ENCODE data around the gene TNKS2. TPM values are rescaled to one million over a fixed set of nuclear protein-coding genes. Genes with fewer than 3 reads are reported as not detected.

The TNKS2 gene
- total and polyA plus RNA-seq, 2 donors (not counting 1 experiment from before 2014, with no cell fraction given) = 17.5 to 45.8 TPM

GRCh38 chr10:91829268-91829667 lies 31.0 kb downstream of the TNKS2 start:
- Histone ChIP-seq H3K4me3 (ENCODE audit: control extremely low read depth in 1 of 5, extremely low read depth in 1 of 5, insufficient read depth in 1 of 5, low read depth in 2 of 5, low read length in 4 of 5) (no peak overlapping the region), H2AFZ (ENCODE audit: insufficient read depth, low read depth, low read length, poor library complexity, severe bottlenecking) (no peak overlapping the region), H3K4me1 (ENCODE audit: control insufficient read depth in 2 of 2, insufficient read depth in 2 of 2, low read length in 2 of 2) (no peaks in the 10 kb centered on the region), H3K27me3 (replicated peaks in 1 of 4; ENCODE audit: control extremely low read depth in 1 of 4, control insufficient read depth in 3 of 4, insufficient read depth in 4 of 4, low read length in 3 of 4) (no peaks in the 10 kb centered on the region), H3K27ac (ENCODE audit: low read length in 2 of 2) (no peak overlapping the region), H3K79me2 (ENCODE audit: control insufficient read depth, insufficient read depth, low read length) (no peaks in the 10 kb centered on the region), H3K9ac (ENCODE audit: low read length) (no peak overlapping the region), H3K9me3 (ENCODE audit: control extremely low read depth in 1 of 3, control insufficient read depth in 2 of 3, insufficient read depth in 1 of 3, low read length in 2 of 3) (no peaks in the 10 kb centered on the region), H4K20me1 (ENCODE audit: control insufficient read depth, insufficient read depth, low read length, poor library complexity, severe bottlenecking) (no peaks in the 10 kb centered on the region), H3K4me2 (replicated peaks; ENCODE audit: low read depth, low read length, poor library complexity, severe bottlenecking) (no peak overlapping the region), H3K36me3 (replicated peaks in 1 of 2; ENCODE audit: control extremely low read depth in 1 of 2, control insufficient read depth in 1 of 2, extremely low read depth in 1 of 2, insufficient read depth in 2 of 2, low read length in 1 of 2) (peaks cover 13 to 92% of the 10 kb centered on the region in 2 experiments)
- no CpG with 5 or more reads among the region's 2 CpGs for WGBS (ENCODE audit: insufficient coverage)
- H3K4me3 Mint-ChIP-seq = no peak overlapping the region
- DNase-seq (no peak), ATAC-seq (ENCODE audit: low read depth) (no peak)
- TF ChIP-seq EZH2 (IDR thresholded peaks at IDR 0.05; ENCODE audit: borderline replicate concordance, insufficient read depth, low read depth, low read length, poor library complexity, severe bottlenecking) (no peak), CTCF (IDR thresholded peaks at IDR 0.05) (no peak)
- intact Hi-C loops (cut with micrococcal nuclease) = loop anchor here (5.0 kb wide), 1 partner anchor 33 kb away; no protein-coding TSS in a partner anchor
- no peaks in the 10 kb centered on the region for H3K9me3 Mint-ChIP-seq (ENCODE audit: insufficient read depth)
- POLR2A ChIA-PET = no interaction called here
- H3K27ac Mint-ChIP-seq = no peak overlapping the region
- CTCF ChIA-PET = interaction anchor here (0.6 to 1.2 kb wide), 2 partner anchors 21 to 67 kb away, joined by 3 read pairs; no protein-coding TSS in a partner anchor
- no peaks in the 10 kb centered on the region for H3K27me3 Mint-ChIP-seq
- H3K4me1 Mint-ChIP-seq = no peaks in the 10 kb centered on the region

GRCh38 chr10:91838199-91838598 lies 40.0 kb downstream of the TNKS2 start:
- H3K9me3 Mint-ChIP-seq (ENCODE audit: insufficient read depth) = no peaks in the 10 kb centered on the region
- no peaks in the 10 kb centered on the region for H3K4me1 ChIP-seq (ENCODE audit: control insufficient read depth in 2 of 2, insufficient read depth in 2 of 2, low read length in 2 of 2)
- no peaks in the 10 kb centered on the region for H3K27me3 ChIP-seq (replicated peaks in 1 of 4; ENCODE audit: control extremely low read depth in 1 of 4, control insufficient read depth in 3 of 4, insufficient read depth in 4 of 4, low read length in 3 of 4)
- H3K9me3 ChIP-seq (ENCODE audit: control extremely low read depth in 1 of 3, control insufficient read depth in 2 of 3, insufficient read depth in 1 of 3, low read length in 2 of 3) = no peaks in the 10 kb centered on the region
- WGBS (ENCODE audit: insufficient coverage) = no CpG with 5 or more reads among the region's 3 CpGs
- intact Hi-C loops (cut with micrococcal nuclease) = no loop called here
- peaks cover 38 to 78% of the 10 kb centered on the region in 2 experiments for H3K36me3 ChIP-seq (replicated peaks in 1 of 2; ENCODE audit: control extremely low read depth in 1 of 2, control insufficient read depth in 1 of 2, extremely low read depth in 1 of 2, insufficient read depth in 2 of 2, low read length in 1 of 2)
- no peak for TF ChIP-seq CTCF (IDR thresholded peaks at IDR 0.05)
- TF ChIP-seq EZH2 (IDR thresholded peaks at IDR 0.05; ENCODE audit: borderline replicate concordance, insufficient read depth, low read depth, low read length, poor library complexity, severe bottlenecking) = no peak
- DNase-seq (no peak), ATAC-seq (ENCODE audit: low read depth) (no peak)
- CTCF ChIA-PET = interaction anchor here (1.2 kb wide), 1 partner anchor 79 kb away, joined by 4 read pairs; no protein-coding TSS in a partner anchor
- H4K20me1 ChIP-seq (ENCODE audit: control insufficient read depth, insufficient read depth, low read length, poor library complexity, severe bottlenecking) = no peaks in the 10 kb centered on the region
- no peak overlapping the region for H3K4me3 Mint-ChIP-seq
- H3K27me3 Mint-ChIP-seq = no peaks in the 10 kb centered on the region
- H3K79me2 ChIP-seq (ENCODE audit: control insufficient read depth, insufficient read depth, low read length) = no peaks in the 10 kb centered on the region
- H3K9ac ChIP-seq (ENCODE audit: low read length) = no peak overlapping the region
- no peak overlapping the region for H3K4me3 ChIP-seq (ENCODE audit: control extremely low read depth in 1 of 5, extremely low read depth in 1 of 5, insufficient read depth in 1 of 5, low read depth in 2 of 5, low read length in 4 of 5)
- POLR2A ChIA-PET = no interaction called here
- H3K4me2 ChIP-seq (replicated peaks; ENCODE audit: low read depth, low read length, poor library complexity, severe bottlenecking) = no peak overlapping the region
- no peaks in the 10 kb centered on the region for H3K4me1 Mint-ChIP-seq
- no peak overlapping the region for H3K27ac ChIP-seq (ENCODE audit: low read length in 2 of 2)
- H3K27ac Mint-ChIP-seq = no peak overlapping the region
- no peak overlapping the region for H2AFZ ChIP-seq (ENCODE audit: insufficient read depth, low read depth, low read length, poor library complexity, severe bottlenecking)

Measured in B cell (primary cell).